ENCODE data around the gene ATP6V1A.

The ATP6V1A gene

GRCh38 chr3:113746548-113747282 is at the start of gene ATP6V1A:
ATP6V1A (plus strand) TSS chr3:113747035; CDS start chr3:113778754, 31,719 bp downstream.
- peak; percentile 92 for DNase-seq

- DNase-seq, result no peak
Measured at GRCh38 chr3:113697500-113698090, 49.2 kb upstream of the ATP6V1A start.

GRCh38 chr3:113698213-113698742 is 48.6 kb upstream of the ATP6V1A start:
- no peak for DNase-seq

DNA sequence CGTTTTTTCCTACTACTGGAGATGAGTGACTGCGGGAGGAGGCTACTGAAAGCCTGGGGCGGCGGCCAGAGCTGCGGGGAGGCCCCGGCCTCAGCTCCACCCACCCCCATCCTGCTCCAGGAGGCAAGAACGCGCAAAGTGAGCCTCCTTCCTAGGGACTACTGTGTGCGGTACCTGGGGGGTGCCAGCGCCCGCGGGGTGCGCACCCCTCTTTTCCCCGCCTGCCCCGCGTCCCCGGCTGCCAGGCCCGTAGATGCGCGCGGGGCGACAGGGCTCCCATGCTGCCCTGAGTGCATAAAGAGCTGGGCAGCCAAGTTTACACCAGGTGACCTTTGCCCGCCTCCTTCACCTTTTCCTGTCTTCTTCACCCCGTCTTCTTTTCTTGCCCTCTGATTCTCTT is 47.9 kb upstream of the ATP6V1A start:
- no peak for DNase-seq

GRCh38 chr3:113707835-113708234 is 39.0 kb upstream of the ATP6V1A start:
- no peak for DNase-seq

- no peak for DNase-seq
Measured at GRCh38 chr3:113712129-113712528, 34.7 kb upstream of the ATP6V1A start.

- no peak for DNase-seq
Measured at GRCh38 chr3:113714702-113715101, 32.1 kb upstream of the ATP6V1A start.

DNA sequence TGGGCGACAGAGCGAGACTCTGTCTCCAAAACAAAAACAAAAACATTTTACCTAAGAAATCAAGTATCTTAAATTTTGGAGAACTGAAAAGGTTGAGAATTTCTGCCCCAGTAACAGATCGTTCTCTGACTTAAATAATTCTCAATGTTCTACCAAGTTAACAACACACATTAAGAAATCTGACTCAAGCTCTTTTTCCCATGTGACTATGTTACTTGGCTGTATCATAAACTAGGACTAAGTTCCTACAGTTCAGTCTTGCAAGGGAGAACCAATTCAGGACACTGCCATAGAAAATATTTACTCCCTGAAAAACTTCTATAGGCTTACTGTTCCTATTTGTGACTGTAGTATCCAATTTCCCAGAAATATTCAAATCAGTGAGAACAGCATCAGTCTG is 29.5 kb upstream of the ATP6V1A start:
- DNase-seq, result no peak

- DNase-seq, result no peak
Measured at GRCh38 chr3:113717818-113718217, 29.0 kb upstream of the ATP6V1A start.

DNA sequence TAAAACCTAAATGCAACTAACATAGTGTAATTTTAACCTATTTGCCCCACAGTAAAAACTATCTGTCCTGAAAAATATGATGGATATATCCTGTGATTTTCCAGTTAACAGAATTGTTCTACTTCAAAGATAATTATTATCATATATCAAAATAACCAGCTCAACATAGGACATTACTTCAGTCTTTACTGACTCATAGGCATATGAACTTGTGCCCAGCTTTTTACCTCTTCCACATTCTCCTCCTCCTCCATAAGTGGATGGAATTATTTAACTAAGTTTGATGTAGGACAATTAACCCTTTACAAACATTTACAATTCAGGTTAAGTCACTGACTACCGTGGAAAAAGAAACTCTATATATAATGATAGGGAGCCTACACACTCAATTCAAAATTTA is 27.5 kb upstream of the ATP6V1A start:
- no peak for DNase-seq

GRCh38 chr3:113719758-113720157 is 27.1 kb upstream of the ATP6V1A start:
- no peak for DNase-seq

DNA sequence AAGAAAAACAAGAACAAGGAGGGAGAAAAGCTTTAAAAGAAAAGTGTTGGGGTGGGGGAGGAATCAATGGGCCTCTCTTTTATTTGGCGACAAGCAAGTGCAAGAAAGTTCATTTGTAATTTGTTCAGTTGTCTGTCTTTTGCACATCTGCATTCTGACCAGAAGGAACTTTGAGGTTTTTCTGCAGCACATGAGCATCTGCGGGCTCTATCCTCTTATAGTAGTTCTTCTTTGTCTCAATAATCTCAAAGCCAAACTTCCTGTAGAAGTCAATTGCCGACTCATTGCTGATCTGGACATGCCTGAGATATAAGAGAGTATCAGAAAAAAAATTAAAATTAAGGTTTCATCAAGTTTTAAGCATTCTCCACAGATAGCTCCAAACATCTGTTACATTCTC is 25.2 kb upstream of the ATP6V1A start:
- DNase-seq, result no peak

GRCh38 chr3:113728661-113729060 is 18.2 kb upstream of the ATP6V1A start:
- DNase-seq, result no peak

DNA sequence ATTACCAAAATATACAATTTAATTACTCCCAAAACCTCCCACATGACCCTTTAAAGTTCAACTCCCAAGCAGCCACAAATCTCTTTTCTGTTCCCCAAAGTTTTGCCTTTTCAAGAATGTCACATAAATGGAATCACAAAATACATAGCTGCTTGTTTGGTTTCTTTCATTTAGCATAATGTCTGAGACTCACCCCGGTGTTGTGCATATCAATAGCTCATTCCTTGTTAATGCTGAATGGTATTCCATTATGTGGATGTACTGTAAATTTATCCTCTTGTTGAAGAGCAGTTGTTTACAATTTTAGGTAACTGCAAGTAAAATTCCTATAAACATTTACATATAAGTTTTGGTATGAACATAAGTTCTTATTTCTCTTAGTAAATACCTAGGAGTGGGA is 16.3 kb upstream of the ATP6V1A start:
- no peak for DNase-seq

GRCh38 chr3:113731694-113732093 is 15.1 kb upstream of the ATP6V1A start:
- DNase-seq, result no peak

- no peak for DNase-seq
Measured at GRCh38 chr3:113736548-113737089, 10.2 kb upstream of the ATP6V1A start.

DNA sequence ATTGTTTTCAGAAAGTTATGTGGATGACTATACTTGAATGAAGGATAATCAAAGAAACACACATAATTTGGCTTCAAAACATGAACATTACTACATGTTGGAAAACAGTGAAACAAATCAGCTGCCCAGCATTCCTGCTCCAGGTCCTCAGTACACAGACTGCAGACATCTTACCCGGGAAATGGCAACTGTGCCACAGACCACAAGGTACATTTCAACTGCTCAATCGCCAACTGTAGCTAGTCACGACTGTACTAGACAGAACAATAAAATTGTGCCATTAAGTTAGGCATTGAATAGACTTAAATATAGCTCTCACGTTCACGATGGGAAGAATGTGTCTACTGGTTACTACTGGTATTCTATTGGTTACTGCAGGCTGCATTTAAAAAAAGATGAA is 5.7 kb upstream of the ATP6V1A start:
- no peak for DNase-seq

GRCh38 chr3:113741620-113742019 is 5.2 kb upstream of the ATP6V1A start:
- DNase-seq, result no peak

DNA sequence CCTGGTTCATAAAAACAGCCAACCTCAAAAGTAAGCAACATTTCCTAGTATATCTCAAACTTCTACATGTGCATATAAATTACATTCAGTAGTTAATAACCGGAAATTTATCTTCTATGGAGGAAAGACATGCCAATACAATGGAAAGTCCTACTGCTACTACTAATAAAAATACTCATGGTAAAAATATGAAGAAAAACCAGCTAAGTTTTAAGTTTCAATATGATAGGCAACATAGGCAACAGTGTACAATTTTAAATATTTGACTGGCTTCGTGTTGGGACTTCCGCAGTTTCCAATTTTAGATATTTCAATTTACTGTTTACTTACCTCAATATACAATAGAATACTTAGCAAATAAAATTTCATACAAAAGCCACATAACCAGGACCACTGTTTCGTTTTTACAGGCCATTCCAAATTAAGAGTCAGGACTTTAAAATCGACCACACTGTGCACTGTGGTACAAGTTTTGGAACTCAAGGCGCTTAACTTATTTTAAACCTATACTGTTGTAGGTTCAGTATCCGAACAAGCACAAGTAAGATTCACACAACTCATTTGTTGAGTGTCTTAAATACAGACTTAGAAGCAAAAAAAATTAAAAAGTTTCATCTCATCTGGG is 3.7 kb upstream of the ATP6V1A start:
- DNase-seq, result no peak

DNA sequence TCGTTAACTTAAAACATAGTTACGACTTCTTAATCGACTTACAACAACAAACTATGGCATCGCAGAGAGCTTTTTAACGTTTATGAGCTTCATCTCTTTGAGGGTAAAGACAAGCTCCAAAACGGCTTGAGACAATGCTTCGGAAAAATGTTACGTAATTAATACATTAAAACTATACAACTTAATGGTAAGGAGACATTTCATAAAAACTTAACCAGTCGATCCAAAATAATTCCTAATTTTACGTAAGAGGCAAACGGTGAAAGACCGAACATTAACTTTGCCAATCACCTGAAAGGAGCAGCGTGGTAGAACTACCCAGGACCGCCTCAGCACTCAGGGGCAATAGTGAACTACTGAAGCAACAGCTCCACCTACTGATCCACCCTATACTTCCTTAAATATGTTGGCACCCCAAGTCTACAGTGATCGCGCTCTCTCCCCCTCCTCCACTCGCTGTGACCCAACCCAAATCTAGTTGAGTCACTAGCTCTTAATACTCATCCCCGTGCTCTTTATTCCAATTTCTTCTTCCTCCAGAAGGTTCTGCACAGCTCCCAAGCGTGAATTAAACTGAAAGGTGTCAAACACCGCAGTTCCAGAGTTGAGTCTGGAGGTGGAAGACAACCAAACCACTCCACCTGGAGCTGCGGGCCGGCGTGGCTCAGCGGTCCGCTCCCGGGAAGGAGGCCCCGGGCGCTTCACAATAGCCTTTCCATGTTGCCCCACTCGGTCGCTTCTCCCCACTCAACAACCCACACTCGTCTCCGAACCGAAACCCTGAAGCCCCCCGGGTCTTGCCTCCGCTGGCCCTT is 1.7 kb upstream of the ATP6V1A start:
- DNase-seq, result peak; percentile 85

DNA sequence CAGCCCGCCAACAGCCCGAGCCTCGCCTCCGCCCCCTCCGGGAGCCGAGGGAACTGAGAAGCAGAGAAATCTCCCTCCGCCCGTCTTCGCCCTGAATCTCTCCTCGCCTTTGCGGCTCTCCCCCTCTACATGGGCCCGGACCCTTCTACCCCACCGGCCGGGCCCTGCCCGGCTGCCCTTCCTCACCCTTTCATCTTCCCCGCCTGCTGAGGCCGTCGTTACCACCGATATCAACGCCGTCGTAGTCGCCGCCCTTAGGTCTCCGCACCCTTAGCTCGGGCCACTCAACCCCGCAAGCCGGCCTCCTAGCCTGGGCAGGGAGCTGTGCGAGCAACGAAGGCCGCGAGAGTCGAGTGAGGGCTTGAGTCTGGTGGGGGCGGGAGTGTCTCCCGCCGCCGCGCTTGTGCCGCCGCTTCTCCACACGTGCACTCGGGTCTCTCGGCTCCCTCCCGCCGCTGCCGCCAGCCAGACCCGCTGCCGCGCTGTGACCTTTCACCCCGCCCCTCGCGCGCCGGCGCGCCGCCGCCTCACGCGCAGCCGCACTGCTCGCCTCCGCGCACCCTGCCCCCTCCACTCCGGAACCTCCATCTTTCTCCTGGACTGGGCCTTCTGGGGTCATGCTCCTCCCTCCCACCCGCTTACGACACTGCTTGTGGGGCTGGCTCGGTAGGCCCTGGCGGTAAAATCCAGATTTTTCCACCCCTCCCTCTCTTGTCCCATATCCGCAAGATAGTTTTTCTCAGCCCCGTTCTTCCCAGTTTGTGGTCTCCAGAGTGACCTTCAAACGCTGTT is 883 bp upstream of the ATP6V1A start, which contains the start of gene NAA50:
Gene NAA50 (minus strand): TSS at position 494 of the 792 bp plus-strand sequence. CDS start 300 bp downstream, at position 194.
- peak; percentile 95 for DNase-seq

Data from DMS 273 treated with DMSO at 0.1 percent for 48 hours (cell line).